A549 (cell line): ENCODE measurements around the gene SPIN1. TPM values are rescaled to one million over a fixed set of nuclear protein-coding genes. Genes with fewer than 3 reads are reported as not detected.

ENCODE experiments used
- ATAC-seq, 2 experiments: fragments of 200-7000 bp in 1 of 2; fragments of >200 bp in 1 of 2; cut with Nextera tagmentation in 1 of 2; cut with Tn5 transposase in 1 of 2; 3 replicates each; pipeline versions ENCODE4 v1.8.0 to v1.9.1; 2018 to 2020; ENCODE audit warnings: mild to moderate bottlenecking in 1 of 2, moderate library complexity in 1 of 2
- CTCF ChIA-PET: fragments of 300-600 bp; sonication (Branson Sonifier 250); formaldehyde crosslinking; extraction: SDS; loops from one replicate; lab custom pipeline; 2021; ENCODE audit warnings: antibody characterized with exemption, inconsistent platforms; lab: Yijun Ruan, JAX
- POLR2A ChIA-PET: fragments of 350-600 bp; formaldehyde crosslinking; extraction: SDS; loops from one replicate; lab custom pipeline; 2021; ENCODE audit warnings: antibody characterized with exemption, inconsistent platforms; lab: Yijun Ruan, JAX
- DNase-seq, 2 experiments: peaks; one replicate each; pipeline versions ENCODE4 v3.0.0 to v3.0.0-alpha.2; 2011 to 2016; ENCODE audit warnings: low read depth in 1 of 2, low spot score in 1 of 2
- FAIRE-seq: peaks from 2 replicates; lab custom pipeline; 2011; peaks lifted over from hg19 to GRCh38; lab: Jason Lieb, UNC
- H3K27ac ChIP-seq, 2 experiments: fragments of >200 bp; sonication (Bioruptor Twin); formaldehyde crosslinking; 3 replicates each; pipeline ENCODE4 v1.5.1; 2016 to 2017
- H3K4me1 ChIP-seq: fragments of >200 bp; sonication (Bioruptor Twin); formaldehyde crosslinking; 3 replicates; pipeline ENCODE4 v1.6.1; 2016
- H3K4me2 ChIP-seq: fragments of >200 bp; sonication (Bioruptor Twin); formaldehyde crosslinking; 3 replicates; pipeline ENCODE4 v1.6.1; 2016
- H3K4me3 ChIP-seq: fragments of >200 bp; sonication (Bioruptor Twin); formaldehyde crosslinking; 3 replicates; pipeline ENCODE4 v1.5.1; 2016
- H3K9me3 ChIP-seq: fragments of >200 bp; sonication (Bioruptor Twin); formaldehyde crosslinking; 3 replicates; pipeline ENCODE4 v1.6.1; 2016
- BCL3 ChIP-seq: fragments of >200 bp; sonication (Bioruptor Twin); formaldehyde crosslinking; IDR thresholded peaks from 3 replicates; pipeline ENCODE4 v1.6.1; 2016
- CHD2 ChIP-seq: fragments of 150-350 bp; IDR thresholded peaks from 2 replicates; pipeline ENCODE4 v1.6.1; 2014; ENCODE audit warnings: low read length; ENCODE audit not compliant: partially characterized antibody
- CHD4 ChIP-seq: fragments of 200-600 bp; sonication (generic); IDR thresholded peaks from 2 replicates; pipeline ENCODE4 v1.6.1; 2016; ENCODE audit warnings: antibody characterized with exemption, mild to moderate bottlenecking, borderline replicate concordance
- EHF ChIP-seq: fragments of 250-450 bp; sonication (Bioruptor Pico); IDR thresholded peaks from 2 replicates; pipeline ENCODE4 v1.5.0; 2020; ENCODE audit warnings: mild to moderate bottlenecking
- ESRRA ChIP-seq: fragments of 150-350 bp; IDR thresholded peaks from 2 replicates; pipeline ENCODE4 v1.6.1; 2014; ENCODE audit warnings: mild to moderate bottlenecking, low read length, borderline replicate concordance
- FOSL2 ChIP-seq, 2 experiments: fragments of 450-650 bp in 1 of 2; fragments of >200 bp in 1 of 2; sonication (Bioruptor Twin) in 1 of 2; formaldehyde crosslinking; IDR thresholded peaks; 2 replicates each; pipeline versions ENCODE4 v1.5.0 to v1.6.1; 2016 to 2020; ENCODE audit warnings: mild to moderate bottlenecking in 1 of 2, moderate library complexity in 1 of 2
- GATA3 ChIP-seq: IDR thresholded peaks from 2 replicates; pipeline ENCODE4 v1.6.1; 2012; ENCODE audit warnings: borderline replicate concordance
- HDAC2 ChIP-seq: fragments of 200-600 bp; sonication (generic); IDR thresholded peaks from 2 replicates; pipeline ENCODE4 v1.6.1; 2016
- HES2 ChIP-seq: fragments of >200 bp; sonication (Bioruptor Twin); formaldehyde crosslinking; IDR thresholded peaks from 2 replicates; pipeline ENCODE4 v1.6.1; 2016
- HEYL ChIP-seq: fragments of 250-450 bp; sonication (Bioruptor Pico); IDR thresholded peaks from 2 replicates; pipeline ENCODE4 v1.8.0; 2021; ENCODE audit warnings: mild to moderate bottlenecking, moderate library complexity
- HOXB13 ChIP-seq: fragments of 250-450 bp; sonication (Bioruptor Pico); IDR thresholded peaks from 2 replicates; pipeline ENCODE4 v1.5.0; 2020; ENCODE audit warnings: low read depth, mild to moderate bottlenecking, moderate library complexity
- HOXB5 ChIP-seq: fragments of 250-450 bp; sonication (Bioruptor Pico); IDR thresholded peaks from 2 replicates; pipeline ENCODE4 v1.5.0; 2020; ENCODE audit warnings: mild to moderate bottlenecking, moderate library complexity
- KDM5A ChIP-seq: fragments of 200-600 bp; sonication (generic); IDR thresholded peaks from 2 replicates; pipeline ENCODE4 v1.6.1; 2016; ENCODE audit warnings: antibody characterized with exemption, mild to moderate bottlenecking
- MAFK ChIP-seq: fragments of 450-650 bp; IDR thresholded peaks from 2 replicates; pipeline ENCODE4 v1.6.1; 2014; ENCODE audit not compliant: partially characterized antibody
- MAX ChIP-seq: IDR thresholded peaks from 2 replicates; pipeline ENCODE4 v1.6.1; 2012
- REST ChIP-seq: fragments of 200-600 bp; sonication (generic); IDR thresholded peaks from 2 replicates; pipeline ENCODE4 v1.6.1; 2016; ENCODE audit warnings: antibody characterized with exemption, mild to moderate bottlenecking, moderate library complexity
- RNF2 ChIP-seq: fragments of 200-600 bp; sonication (generic); IDR thresholded peaks from 2 replicates; pipeline ENCODE4 v1.6.1; 2016; ENCODE audit warnings: low read depth, mild to moderate bottlenecking, antibody characterized with exemption, moderate library complexity, borderline replicate concordance
- TFCP2L1 ChIP-seq: fragments of 250-450 bp; sonication (Bioruptor Pico); IDR thresholded peaks from 2 replicates; pipeline ENCODE4 v1.5.0; 2021; ENCODE audit warnings: mild to moderate bottlenecking
- TP53 ChIP-seq: fragments of 250-450 bp; sonication (Bioruptor Pico); IDR thresholded peaks from 2 replicates; pipeline ENCODE4 v1.5.0; 2021; ENCODE audit warnings: mild to moderate bottlenecking, moderate library complexity
- ZNF302 ChIP-seq: fragments of 250-450 bp; sonication (Bioruptor Pico); IDR thresholded peaks from 2 replicates; pipeline ENCODE4 v1.9.0; 2021; ENCODE audit warnings: inconsistent platforms, mild to moderate bottlenecking, moderate library complexity
- WGBS: methylation state at CpG from one replicate; pipeline ENCODE4 v1.1.6; 2017; ENCODE audit errors: missing lambda C conversion rate; 5-methylcytosine and 5-hydroxymethylcytosine counted together
- polyA plus RNA-seq, 4 experiments: library from polyadenylated mRNA; depleted of rRNA in 3 of 4; stranded (reverse); fragments of >200 nt; fragmentation: RNase III in 1 of 4; extraction: RNeasy Plus Mini Kit Qiagen cat#74134 plus additional on column Dnase treatment in 1 of 4; gene quantifications; 2 replicates in 3 of 4; 3 replicates in 1 of 4; pipeline ENCODE4 v1.2.3, GENCODE V29; 2011 to 2017

The SPIN1 gene
- polyA plus RNA-seq, 2 of the 4 experiments (the other 2 are of a cell fraction), result 47.8 to 83.9 TPM

GRCh38 chr9:88522360-88522759, 134.1 kb downstream of the SPIN1 start:
- H3K4me2 ChIP-seq, result no peak overlapping the region
- DNase-seq, result no peak
- CTCF ChIA-PET, result interaction anchor here (0.6 to 2.0 kb wide), 2 partner anchors 11 to 1021 kb away, joined by 3 to 7 read pairs; no protein-coding TSS in a partner anchor
- FAIRE-seq, result no peak
- H3K27ac ChIP-seq, result no peak overlapping the region
- no peaks in the 10 kb centered on the region for H3K4me1 ChIP-seq
- H3K9me3 ChIP-seq, result no peaks in the 10 kb centered on the region
- POLR2A ChIA-PET, result no interaction called here
- 82% methylated on average over 4 of the region's 4 CpGs for WGBS
- no peak for ATAC-seq
- no peak for TF ChIP-seq REST
- no peak for TF ChIP-seq TFCP2L1 (CRISPR knock-in tag)
- TF ChIP-seq KDM5A, result no peak
- no peak for TF ChIP-seq TP53 (CRISPR knock-in tag)
- no peak for TF ChIP-seq FOSL2 (IDR thresholded peaks at IDR 0.05)
- no peak for TF ChIP-seq FOSL2 (CRISPR knock-in tag; IDR thresholded peaks at IDR 0.05)
- no peak for TF ChIP-seq EHF (CRISPR knock-in tag)
- TF ChIP-seq CHD4, result no peak
- TF ChIP-seq CHD2, result no peak
- TF ChIP-seq HOXB5, result no peak
- no peak for TF ChIP-seq RNF2
- TF ChIP-seq HDAC2, result no peak
- no peak for TF ChIP-seq HES2
- TF ChIP-seq HEYL (CRISPR knock-in tag), result no peak
- TF ChIP-seq HOXB13, result no peak
- no peak for TF ChIP-seq BCL3
- no peak overlapping the region for H3K4me3 ChIP-seq

- H3K4me2 ChIP-seq, result no peak overlapping the region
- no peak overlapping the region for H3K27ac ChIP-seq
- FAIRE-seq (no peak), DNase-seq (no peak), ATAC-seq (no peak)
- WGBS, result 71% methylated on average over 3 of the region's 3 CpGs
- H3K4me3 ChIP-seq, result no peak overlapping the region
- no peak for TF ChIP-seq MAX
- TF ChIP-seq REST, result no peak
- no peak for TF ChIP-seq MAFK
- no peak for TF ChIP-seq GATA3
- no peak for TF ChIP-seq CHD2
- TF ChIP-seq ZNF302, result no peak
- TF ChIP-seq HEYL (CRISPR knock-in tag), result no peak
- no peak for TF ChIP-seq ESRRA
- TF ChIP-seq HDAC2, result no peak
- no peaks in the 10 kb centered on the region for H3K4me1 ChIP-seq
- ChIA-PET CTCF (no interaction called here), POLR2A (no interaction called here)
- no peaks in the 10 kb centered on the region for H3K9me3 ChIP-seq
Observed at GRCh38 chr9:88523056-88523455, 134.8 kb downstream of the SPIN1 start.
